ENCODE results near the gene PSMD4.

Gene PSMD4

DNA sequence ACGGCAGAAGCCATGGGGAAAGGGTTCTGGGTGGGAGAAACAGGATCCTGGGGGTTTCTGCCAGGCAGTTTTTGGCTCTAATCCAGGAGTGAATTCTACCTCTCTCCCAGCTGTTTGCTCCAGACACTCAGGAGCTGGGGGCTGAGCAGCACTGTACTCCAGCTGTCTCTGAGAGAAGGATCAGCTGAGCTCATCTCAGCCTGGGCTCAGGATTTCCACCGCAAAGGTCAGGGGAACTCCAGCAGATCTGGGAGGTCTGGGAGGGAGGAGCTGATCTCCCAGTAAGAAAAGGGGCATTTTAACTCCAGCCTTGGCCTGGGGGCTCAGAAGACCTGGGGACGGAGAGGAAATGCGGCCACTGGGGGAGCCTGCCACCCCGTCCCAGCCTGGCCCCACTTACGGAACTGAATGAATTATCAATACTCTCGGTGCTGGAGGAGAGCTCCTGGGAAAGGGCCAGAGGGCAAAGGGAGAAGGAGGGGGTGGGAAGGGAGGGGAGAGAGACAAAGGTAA, 55.3 kb downstream of the PSMD4 start:
- DNase-seq (ENCODE audit: low spot score) = no peak

- no peak for DNase-seq (ENCODE audit: low spot score)
These were observed 56.5 kb downstream of the PSMD4 start for GRCh38 chr1:151311011-151311410.

DNA sequence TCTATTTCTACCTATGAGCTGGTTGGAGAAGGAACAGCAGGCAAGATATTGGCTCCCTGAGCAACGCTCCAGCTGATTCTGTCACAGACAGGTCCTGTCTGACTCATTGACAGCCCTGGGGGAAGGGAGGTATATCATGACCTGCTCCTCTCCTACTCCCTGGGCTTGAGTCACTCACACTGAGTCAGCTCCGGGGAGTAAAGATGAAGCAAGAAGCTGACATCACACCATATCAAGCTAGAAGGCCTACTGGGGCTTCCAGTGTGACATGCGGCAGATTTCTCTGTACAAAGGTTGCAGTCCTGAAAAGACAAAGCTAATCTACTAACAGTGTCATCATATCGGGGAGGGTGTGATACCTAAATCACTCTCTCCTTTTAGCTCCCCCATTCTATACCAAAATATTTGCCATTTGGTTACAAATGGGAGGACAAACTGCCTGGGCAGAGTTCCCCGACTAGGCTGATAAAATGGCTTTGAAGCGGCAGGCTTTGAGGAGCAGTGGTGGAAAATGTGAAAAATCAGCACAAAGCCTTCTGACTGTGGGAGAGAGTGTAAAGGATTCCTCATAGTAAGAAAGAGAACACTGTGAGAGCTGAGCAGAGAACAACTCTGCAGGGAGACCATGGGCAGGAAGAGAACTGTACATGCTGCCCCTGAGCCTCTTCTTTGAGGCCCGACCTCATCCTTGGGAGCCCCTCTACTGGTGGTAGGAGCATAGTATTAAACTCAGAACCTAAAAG, 57.2 kb downstream of the PSMD4 start:
- DNase-seq (ENCODE audit: low spot score) = peak; percentile 87

DNA sequence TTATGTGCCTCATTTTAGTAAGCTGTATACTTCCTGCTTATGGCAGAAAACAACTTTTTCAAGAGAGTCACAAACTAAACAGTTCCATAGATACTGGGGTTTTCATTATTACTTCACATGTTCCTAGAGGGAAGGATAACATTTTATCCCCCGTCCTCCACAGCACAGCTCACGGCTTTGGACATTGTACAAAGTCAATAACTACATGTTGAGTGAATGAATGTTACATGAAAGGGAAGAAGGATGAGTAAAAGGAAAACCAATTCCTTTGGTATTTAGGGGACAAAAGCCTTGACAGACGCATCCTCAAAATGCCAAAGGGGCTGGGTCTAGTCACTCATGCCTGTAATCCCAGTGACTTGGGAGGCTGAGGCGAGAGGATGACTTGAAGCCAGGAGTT, 57.9 kb downstream of the PSMD4 start:
- DNase-seq (ENCODE audit: low spot score) = no peak

DNA sequence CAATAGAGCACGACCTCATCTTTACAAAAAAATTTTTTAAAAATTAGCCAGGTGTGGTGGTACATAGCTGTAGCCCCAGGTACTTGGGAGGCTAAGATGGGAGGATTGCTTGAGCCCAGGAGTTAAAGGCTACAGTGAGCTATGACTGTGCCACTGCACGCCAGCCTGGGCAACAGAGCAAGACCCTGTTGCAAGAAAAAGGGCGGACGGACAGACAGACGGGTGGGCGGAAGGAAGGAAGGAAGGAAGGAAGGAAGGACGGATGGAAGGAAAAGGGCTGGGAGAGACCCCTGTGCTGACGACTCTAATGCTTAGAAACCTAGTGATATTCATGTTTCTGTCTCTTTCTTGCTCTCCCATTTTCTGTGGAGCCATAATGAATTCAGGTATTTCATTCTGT, 58.3 kb downstream of the PSMD4 start:
- no peak for DNase-seq (ENCODE audit: low spot score)

- DNase-seq (ENCODE audit: low spot score) = no peak
These were observed 59.0 kb downstream of the PSMD4 start for GRCh38 chr1:151313501-151313900.

GRCh38 chr1:151314137-151314875, 59.8 kb downstream of the PSMD4 start:
- peak; percentile 94 for DNase-seq (ENCODE audit: low spot score)

DNA sequence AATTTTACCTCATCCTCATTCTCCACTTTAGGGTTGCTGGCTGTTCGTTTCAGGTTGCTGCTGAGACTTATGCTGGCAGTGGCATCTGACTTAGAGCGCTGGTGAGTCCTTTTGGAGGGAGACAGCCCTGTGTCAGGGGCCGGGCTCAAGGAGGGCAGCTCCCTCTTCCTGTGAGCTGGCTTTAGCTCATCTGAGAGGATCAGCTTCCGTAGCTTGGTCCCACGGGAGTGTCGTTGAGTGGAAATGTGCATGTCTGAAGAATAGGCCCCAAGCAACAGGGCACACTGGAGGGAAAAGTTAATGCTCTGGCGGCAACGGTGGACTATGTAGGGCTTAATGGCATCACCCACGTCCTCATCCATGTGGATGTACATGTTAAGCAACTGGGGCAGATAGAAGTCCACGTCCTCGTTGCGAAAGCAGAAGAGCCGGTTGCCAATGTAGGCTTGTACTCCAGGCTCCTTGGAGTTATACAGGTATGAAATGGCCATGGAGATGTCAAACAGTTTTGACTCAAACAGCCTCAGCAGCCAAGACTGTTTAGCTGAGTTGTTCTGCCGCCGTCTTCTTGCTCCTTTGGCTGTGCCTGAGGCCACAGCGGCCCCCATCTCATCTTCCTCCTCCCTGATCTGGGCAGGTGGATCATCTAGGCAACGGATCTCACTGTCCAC, 61.2 kb downstream of the PSMD4 start:
- DNase-seq (ENCODE audit: low spot score) = no peak

Data from putamen (tissue), 1 donor.